Stimulated activated CD4-positive, alpha-beta T cell treated with anti-CD3 and anti-CD28 coated beads, Interleukin-4, amount 100 ng/mL, for 48 hours (primary cell): ENCODE measurements around the gene DAG1.

ENCODE experiments used
- DNase-seq, 2 donors: peaks; one replicate each; pipeline ENCODE4 v3.0.0-alpha.2; 2020; ENCODE audit warnings: low read depth in 2 of 2

DAG1 gene

DNA sequence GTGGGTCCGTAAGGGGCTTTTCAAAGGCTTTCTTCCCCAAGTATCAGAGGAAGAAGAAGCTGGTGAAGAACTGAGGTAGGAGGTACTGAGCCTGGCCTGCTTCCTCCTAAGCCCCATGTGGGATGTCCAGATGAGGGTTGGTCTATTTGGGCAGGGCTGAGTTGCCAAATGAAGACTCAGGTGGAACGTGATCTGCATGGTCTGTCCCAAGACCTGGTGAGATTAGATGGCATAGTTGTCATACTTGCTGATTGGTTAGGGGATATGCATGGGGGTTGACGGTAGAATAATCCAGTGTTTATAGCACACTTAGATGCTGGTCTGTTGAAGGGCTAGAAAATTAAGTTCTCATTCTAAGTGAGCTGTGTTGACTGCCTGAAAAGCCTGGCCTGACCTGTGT is 47.9 kb downstream of the DAG1 start:
- no peak for DNase-seq

DNA sequence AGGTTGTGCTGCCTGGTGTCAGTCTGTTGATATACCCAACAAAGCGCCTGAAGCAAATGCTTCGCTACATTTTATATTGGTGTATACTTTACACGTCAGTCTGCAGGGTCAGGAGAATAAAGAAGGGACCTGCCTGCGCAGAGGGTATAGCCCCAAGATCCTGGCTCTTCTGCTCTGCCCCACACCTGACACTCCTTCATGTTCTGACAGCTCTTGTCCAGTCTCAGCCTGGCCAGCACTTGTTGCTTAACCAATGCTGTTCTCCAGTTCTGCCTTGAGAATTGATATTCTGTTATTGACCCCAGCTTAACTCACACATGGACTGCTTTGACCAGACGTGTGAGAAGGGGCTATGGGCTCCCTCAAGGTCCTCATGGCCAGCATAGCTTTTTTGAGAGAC is 48.4 kb downstream of the DAG1 start:
- DNase-seq: no peak

DNA sequence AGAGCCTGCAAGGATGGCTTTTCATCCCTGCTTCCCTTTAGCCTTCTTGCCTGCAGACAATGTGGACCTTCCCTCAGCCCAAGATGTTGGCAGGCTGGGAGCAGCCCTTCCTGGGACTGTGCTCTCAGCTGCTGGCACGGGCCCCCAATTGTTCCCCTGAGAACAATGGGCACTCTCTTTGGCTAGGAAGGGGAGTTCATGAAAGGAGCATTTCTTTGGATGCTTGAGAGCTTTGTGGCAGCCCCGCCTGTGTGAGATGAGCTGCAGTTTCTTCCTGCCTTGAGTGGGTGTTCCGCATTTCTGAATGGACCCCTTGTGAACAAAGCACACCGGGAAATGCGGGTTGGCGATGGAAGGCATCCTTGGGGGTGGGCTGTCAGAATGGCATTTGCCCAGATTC is 49.2 kb downstream of the DAG1 start:
- DNase-seq: no peak

DNA sequence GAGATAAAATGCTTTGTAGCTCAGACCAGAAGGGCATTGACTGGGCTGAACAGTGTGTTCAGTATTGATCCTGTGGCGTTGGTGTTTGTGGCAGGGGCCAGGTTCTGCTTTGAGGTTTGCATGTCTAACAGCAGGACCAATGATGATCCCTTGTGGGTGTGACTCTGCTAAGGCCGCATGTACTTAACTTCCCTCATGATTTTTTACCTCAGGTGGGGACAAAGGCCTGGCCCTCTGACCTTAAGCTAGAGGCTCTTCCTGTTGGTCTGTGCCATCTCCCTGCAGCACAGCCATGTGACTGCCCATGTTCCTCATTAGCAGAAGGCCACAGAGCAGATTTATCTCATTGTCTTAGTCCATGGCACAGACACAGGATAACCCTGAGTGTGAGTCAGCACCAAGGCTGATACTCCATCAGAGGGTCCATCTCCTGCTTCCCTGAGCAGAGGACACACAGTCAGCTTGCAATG is 49.9 kb downstream of the DAG1 start:
- DNase-seq: no peak

DNA sequence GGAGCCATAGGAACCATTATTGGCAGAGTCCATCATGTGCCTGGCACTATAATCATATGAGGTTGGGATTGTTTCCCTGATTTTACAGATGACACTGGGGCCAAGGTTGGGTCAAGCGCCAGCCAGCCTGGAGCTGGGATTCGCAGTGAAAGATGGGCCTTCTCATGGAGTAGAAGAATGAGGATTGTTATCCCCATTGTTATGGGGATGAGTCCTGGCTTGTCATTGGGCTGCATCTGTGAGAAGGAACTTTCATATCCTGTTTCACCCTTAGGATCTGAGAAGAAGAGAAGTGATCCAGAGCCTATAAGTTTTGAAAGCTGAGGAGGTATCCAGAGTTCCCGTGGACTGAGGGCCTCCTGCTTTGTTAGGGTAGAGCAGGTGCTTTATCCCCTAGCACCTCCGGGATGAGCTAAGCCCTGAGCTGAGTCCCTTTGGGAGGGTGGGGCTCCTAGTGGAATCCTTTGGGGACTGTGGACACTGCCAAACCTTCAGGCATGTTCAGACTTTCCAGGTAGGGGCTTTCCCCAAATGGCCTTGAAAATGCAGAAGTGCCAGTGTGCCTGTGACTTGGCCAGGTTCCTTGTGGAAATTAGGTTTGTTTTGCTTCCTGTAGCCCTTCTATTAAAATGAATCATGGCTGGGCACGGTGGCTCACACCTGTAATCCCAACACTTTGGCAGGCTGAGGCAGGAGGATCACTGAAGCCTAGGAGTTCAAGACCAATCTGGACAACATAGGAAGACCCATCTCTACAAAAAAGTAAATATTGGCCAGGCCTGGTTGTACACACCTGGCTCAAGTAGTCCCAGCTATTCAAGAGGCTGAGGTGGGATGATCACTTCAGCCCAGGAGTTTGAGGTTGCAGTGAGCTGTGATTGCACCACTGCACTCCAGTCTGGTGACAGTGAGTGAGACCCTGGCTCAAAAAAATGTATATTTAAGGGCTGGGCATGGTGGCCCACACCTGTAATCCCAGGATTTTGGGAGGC is 54.0 kb downstream of the DAG1 start:
- DNase-seq: no peak

DNA sequence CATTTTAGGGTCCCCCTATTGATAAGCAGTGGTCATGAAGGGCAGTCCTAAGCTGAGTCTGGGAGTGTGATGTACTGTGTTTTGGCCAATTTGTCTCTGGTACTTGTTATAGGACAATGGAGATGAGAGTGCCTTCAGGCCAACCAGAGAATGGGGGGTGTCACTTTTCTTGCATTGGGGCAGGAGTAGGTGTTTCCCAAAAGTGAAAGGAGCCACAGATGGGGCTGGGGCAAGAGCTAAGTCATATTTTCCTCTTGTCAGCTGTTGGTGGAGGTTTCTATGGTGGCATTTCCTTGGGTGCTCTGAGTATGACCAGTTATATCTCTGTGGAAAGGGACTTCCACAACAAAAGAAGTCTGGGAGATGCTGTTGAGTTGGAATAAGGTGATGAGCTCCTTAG is 59.5 kb downstream of the DAG1 start:
- DNase-seq: no peak

DNA sequence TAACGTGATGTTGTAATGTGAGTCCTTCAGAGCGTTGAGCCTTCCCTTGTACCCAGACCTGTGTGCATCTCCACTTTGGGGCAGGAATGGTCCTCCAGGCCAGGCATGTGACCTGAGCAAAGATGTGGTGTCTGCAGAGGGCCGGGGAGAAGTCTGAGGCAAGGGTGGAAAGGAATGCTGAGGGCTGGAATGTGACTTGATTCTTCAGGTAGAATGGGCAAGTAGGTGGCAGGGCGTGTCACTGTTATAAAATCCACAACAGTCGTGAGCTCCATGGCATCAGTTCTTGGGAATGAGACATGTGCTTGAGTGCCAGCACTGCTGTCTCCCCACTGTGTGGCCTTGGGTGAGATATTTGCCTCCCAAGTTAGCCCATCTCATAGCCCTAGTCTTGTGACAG is 60.2 kb downstream of the DAG1 start:
- no peak for DNase-seq

DNA sequence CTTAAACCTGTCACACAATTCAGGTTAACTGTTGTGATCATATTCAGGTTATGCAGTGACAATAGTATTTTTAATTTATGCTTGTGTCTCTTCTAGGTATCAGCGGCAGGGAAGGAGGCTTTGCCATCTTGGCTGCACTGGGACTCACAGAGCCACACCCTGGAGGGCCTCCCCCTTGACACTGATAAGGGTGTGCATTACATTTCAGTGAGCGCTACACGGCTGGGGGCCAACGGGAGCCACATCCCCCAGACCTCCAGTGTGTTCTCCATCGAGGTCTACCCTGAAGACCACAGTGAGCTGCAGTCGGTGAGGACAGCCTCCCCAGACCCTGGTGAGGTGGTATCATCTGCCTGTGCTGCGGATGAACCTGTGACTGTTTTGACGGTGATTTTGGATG is 60.6 kb downstream of the DAG1 start:
- DNase-seq: no peak

DNA sequence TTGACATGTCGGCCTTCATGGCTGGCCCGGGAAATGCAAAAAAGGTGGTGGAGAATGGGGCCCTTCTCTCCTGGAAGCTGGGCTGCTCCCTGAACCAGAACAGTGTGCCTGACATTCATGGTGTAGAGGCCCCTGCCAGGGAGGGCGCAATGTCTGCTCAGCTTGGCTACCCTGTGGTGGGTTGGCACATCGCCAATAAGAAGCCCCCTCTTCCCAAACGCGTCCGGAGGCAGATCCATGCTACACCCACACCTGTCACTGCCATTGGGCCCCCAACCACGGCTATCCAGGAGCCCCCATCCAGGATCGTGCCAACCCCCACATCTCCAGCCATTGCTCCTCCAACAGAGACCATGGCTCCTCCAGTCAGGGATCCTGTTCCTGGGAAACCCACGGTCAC is 61.2 kb downstream of the DAG1 start:
- DNase-seq: no peak

DNA sequence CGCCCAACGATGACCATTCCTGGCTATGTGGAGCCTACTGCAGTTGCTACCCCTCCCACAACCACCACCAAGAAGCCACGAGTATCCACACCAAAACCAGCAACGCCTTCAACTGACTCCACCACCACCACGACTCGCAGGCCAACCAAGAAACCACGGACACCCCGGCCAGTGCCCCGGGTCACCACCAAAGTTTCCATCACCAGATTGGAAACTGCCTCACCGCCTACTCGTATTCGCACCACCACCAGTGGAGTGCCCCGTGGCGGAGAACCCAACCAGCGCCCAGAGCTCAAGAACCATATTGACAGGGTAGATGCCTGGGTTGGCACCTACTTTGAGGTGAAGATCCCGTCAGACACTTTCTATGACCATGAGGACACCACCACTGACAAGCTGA is 61.6 kb downstream of the DAG1 start:
- DNase-seq: no peak

DNA sequence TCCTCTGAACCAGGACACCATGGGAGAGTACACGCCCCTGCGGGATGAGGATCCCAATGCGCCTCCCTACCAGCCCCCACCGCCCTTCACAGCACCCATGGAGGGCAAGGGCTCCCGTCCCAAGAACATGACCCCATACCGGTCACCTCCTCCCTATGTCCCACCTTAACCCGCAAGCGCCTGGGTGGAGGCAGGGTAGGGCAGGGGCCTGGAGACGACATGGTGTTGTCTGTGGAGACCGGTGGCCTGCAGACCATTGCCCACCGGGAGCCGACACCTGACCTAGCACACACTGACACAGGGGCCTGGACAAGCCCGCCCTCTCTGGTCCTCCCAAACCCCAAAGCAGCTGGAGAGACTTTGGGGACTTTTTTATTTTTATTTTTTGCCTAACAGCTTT is 63.0 kb downstream of the DAG1 start:
- DNase-seq: no peak

DNA sequence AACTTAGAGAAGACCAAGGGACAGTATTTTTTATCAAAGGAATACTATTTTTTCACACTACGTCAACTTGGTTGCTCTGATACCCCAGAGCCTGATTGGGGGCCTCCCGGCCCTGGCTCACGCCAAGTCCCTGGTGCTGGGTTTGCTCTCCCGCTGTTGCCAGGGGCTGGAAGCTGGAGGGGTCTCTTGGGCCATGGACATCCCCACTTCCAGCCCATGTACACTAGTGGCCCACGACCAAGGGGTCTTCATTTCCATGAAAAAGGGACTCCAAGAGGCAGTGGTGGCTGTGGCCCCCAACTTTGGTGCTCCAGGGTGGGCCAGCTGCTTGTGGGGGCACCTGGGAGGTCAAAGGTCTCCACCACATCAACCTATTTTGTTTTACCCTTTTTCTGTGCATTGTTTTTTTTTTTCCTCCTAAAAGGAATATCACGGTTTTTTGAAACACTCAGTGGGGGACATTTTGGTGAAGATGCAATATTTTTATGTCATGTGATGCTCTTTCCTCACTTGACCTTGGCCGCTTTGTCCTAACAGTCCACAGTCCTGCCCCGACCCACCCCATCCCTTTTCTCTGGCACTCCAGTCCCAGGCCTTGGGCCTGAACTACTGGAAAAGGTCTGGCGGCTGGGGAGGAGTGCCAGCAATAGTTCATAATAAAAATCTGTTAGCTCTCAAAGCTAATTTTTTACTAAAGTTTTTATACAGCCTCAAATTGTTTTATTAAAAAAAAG is 63.9 kb downstream of the DAG1 start:
- DNase-seq: no peak

DNA sequence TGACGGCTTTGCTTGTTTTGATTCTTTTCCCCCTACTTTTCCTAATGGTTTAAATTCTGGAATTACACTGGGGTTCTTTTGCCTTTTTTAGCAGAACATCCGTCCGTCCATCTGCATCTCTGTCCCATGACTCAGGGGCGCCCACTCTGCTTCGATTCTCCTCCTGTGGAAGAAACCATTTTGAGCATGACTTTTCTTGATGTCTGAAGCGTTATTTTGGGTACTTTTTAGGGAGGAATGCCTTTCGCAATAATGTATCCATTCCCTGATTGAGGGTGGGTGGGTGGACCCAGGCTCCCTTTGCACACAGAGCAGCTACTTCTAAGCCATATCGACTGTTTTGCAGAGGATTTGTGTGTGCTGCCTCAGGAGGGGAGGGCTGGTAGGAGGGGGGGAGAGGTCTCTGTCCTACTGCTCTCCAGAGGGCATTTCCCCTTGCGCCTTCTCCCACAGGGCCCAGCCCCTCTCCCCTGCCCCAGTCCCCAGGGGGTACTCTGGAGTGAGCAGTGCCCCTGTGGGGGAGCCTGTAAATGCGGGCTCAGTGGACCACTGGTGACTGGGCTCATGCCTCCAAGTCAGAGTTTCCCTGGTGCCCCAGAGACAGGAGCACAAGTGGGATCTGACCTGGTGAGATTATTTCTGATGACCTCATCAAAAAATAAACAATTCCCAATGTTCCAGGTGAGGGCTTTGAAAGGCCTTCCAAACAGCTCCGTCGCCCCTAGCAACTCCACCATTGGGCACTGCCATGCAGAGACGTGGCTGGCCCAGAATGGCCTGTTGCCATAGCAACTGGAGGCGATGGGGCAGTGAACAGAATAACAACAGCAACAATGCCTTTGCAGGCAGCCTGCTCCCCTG is 64.7 kb downstream of the DAG1 start:
- no peak for DNase-seq

DNA sequence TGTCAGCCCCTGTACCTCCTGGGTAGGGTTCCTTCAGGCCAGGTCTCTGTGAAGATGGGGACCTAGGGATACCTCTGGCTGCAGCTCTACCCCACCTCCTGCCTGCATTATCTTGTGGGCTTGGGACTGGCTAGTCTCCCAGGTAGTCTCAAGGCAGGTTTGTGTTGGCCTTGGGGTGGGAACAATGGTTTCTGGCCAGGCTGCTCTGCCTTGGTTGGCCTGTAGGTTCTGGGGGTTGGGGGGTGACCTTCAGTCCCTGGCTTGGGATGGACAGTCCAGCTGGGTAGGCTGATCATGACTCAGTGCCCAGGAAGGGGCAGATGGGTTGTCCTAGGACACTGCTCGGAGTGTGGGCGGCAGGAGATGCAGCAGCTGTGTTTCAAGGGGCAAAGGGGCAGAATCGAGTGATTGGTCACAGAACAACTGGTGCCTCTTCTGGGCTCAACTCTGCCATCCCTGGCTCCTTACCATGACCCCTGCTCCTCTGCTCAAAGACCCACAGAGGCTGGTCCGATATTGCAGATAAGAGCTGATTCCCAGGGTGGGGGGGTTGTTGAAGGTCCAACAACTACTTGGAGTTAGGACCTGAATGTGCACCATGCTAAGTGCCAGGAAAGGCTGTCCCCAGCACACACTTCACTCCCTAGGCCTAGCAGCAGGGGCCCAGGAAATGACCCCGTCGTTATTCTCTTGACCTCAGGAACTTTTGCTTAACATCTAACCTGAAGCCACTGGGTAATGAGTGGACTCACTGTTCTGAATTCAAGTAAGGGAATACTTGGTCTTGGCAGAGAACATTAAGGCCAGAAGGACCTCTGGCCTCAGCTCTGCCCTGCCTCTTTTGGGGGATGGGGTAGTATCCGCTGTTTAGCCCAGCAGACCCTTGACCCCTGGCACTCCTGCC is 66.2 kb downstream of the DAG1 start:
- DNase-seq: no peak

DNA sequence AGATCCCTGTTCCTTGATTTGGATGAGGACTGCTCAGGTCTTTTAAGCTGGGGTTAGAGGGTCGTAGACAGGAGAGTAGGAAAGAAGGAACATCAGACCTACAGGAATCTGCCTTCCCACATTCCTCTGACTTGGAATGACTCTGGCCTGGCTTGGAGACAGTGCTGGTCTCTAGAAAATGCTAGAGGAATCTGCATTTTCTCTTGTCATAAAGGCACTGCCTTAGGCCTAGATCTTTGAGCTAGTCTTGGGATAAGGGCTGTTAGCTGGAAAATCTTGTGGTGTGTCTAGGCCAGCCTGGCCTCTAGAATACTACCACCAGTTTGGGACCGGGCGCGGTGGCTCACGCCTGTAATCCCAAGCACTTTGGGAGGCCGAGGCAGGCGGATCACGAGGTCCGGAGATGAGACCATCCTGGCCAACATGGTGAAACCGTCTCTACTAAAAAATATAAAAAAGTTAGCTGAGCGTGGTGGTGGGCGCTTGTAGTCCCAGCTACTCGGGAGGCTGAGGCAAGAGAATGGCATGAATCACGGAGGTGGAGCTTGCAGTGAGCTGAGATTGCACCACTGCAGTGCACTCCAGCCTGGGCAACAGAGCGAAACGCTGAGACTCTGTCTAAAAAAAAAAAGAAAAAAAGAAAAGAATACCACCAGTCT is 66.9 kb downstream of the DAG1 start:
- no peak for DNase-seq

DNA sequence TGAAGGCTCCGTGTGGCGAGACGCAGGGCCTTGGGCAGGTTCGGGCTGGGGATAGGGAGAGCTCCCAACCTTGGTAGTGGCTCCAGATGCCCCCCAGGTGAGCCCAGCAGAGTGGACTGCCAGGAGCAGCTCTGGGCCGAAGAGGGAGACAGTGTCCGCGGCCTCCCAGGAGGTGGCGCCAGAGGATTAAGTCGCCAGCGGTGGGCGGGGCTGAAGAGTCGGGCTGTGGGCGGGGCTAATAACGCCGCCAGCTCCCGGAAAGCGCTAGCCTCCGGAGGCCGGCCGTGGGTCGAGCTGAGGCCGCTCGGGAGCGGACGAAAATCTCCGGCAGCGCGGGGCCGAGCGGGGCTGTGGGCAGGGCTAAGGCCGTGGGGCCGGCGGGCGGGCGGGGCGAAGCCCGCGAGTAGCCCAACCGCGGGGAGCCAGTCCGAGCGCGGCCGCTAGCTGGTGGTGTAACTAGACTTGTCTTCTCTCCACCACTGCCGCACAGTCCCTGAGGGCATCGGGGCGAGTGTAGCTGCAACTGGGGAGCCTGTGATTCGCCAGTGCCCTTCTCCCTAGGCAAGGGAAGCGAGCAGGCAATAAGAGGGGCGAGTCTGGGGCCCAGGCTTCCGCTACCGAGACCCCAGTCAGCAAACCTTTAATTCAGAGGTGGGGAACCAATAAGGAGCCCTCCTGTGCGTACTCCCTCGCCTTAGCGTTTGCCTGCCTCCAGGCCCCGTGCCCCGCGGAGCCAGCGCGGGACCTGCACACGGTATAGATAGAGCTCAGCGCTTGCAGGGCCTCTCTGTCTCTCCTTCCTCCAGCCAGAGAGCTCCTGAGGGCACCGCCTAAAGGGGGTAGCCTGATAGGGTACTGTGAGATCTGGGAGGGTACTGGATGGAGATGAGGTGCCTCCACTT is 69.8 kb downstream of the DAG1 start:
- peak; percentile 88 to 96 for DNase-seq

DNA sequence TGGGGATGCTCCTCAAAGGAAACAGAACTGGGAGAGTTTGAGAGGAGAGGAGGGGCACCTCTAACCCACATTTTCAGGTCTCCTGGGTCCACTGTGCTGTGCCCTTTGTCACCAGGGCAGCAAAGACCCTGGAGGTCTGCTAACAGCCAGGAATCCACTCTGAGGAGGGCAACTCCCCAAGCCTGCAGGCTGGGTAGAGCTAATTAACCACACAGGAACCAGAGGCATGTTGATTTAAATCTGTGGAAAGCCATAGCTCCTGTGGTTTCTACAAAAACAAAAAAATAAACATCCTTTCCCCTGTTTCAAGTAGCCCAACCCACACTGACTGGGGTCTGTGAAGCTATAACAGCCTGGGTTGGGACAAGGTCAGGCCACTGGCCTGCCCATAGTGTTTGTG is 82.0 kb downstream of the DAG1 start:
- DNase-seq: no peak

DNA sequence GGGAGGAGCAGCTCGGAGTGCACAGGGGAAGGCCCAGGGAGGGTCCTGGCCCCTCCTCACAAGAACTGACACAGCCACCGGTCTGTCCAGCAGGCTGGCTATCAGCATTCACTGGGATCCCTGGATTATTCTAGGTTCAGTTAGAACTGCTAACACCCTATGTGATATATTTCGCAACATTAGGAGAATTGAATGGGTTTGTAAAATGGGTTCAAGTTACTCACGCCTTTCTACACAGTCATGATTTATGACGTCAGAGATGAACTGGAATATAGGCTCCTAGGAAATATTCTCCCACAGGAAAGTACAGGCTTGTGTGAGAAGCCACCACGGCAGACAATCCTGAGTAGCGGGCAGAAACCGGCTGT is 83.2 kb downstream of the DAG1 start:
- DNase-seq: no peak
